ENCODE results near the gene MRPS24. TPM values are rescaled to one million over a fixed set of nuclear protein-coding genes. Genes with fewer than 3 reads are reported as not detected.
A peak's percentile ranks its signal among the peaks of the same experiment; 100 is the strongest.

MRPS24 gene
- total and polyA plus RNA-seq, 2 of the 13 experiments (the other 11 are each of a cell fraction or from before 2014, with no cell fraction given), result 135 to 162 TPM

DNA sequence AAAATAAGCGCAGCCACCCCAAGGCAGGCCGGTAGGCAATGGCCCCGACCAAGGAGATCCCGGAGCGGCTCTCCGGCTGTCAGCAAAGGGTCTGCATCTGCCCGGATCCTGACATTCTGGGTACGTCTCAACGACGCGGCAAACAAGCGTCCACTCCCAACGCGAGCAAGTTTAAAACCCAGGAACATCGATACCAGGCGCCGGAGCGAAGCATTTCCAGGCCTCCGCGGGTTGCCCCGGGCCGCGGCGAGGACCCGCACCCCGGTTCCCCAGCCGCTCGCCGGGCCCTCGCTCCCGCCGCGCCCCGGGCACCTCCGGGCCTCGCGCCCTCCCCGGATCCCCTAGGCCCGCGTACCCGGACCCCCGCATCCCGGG, 36.6 kb upstream of the MRPS24 start (continued):
- TF ChIP-seq, protein P1, sequence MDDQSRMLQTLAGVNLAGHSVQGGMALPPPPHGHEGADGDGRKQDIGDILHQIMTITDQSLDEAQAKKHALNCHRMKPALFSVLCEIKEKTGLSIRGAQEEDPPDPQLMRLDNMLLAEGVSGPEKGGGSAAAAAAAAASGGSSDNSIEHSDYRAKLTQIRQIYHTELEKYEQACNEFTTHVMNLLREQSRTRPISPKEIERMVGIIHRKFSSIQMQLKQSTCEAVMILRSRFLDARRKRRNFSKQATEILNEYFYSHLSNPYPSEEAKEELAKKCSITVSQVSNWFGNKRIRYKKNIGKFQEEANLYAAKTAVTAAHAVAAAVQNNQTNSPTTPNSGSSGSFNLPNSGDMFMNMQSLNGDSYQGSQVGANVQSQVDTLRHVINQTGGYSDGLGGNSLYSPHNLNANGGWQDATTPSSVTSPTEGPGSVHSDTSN (CRISPR knock-in tag; IDR thresholded peaks at IDR 0.05; ENCODE audit: borderline replicate concordance), result 0 out of 2 replicates have a peak, but pooled peaks have one; percentile 40
- TF ChIP-seq SRY (CRISPR knock-in tag; IDR thresholded peaks at IDR 0.05) (no peak), ZNF879 (CRISPR knock-in tag; IDR thresholded peaks at IDR 0.05) (no peak), KLF12 (CRISPR knock-in tag; IDR thresholded peaks at IDR 0.05; ENCODE audit: borderline replicate concordance) (no peak), MEIS2 (CRISPR knock-in tag; IDR thresholded peaks at IDR 0.05) (0 out of 2 replicates have a peak, but pooled peaks have one; percentile 38), MTA1 (CRISPR knock-in tag; IDR thresholded peaks at IDR 0.05; ENCODE audit: borderline replicate concordance) (no peak), ARNT2 (CRISPR knock-in tag; IDR thresholded peaks at IDR 0.05; ENCODE audit: low read depth) (peak; percentile 41), JUNB (CRISPR knock-in tag; IDR thresholded peaks at IDR 0.05; ENCODE audit: borderline replicate concordance) (no peak), JARID2 (CRISPR knock-in tag; IDR thresholded peaks at IDR 0.05; ENCODE audit: insufficient replicate concordance) (no peak), MIXL1 (CRISPR knock-in tag; IDR thresholded peaks at IDR 0.05) (no peak), ZNF326 (CRISPR knock-in tag; IDR thresholded peaks at IDR 0.05; ENCODE audit: borderline replicate concordance) (no peak), TBL1XR1 (IDR thresholded peaks at IDR 0.05; ENCODE audit: borderline replicate concordance, low read length, partially characterized antibody) (no peak), KLF9 (CRISPR knock-in tag; IDR thresholded peaks at IDR 0.05; ENCODE audit: low read depth) (no peak), AGO1 (IDR thresholded peaks at IDR 0.05; ENCODE audit: low read depth, low read length, poor library complexity, severe bottlenecking) (peak; percentile 62), KLF16 (CRISPR knock-in tag; IDR thresholded peaks at IDR 0.05) (no peak), ZNF556 (CRISPR knock-in tag; IDR thresholded peaks at IDR 0.05; ENCODE audit: borderline replicate concordance) (no peak), HHEX (CRISPR knock-in tag; IDR thresholded peaks at IDR 0.05) (no peak), GPN1 (CRISPR knock-in tag; IDR thresholded peaks at IDR 0.05; ENCODE audit: borderline replicate concordance) (no peak), FOXK1 (CRISPR knock-in tag; IDR thresholded peaks at IDR 0.05; ENCODE audit: borderline replicate concordance, low read depth) (no peak), U2AF1 (optimal IDR thresholded peaks at IDR 0.05; ENCODE audit: low read depth, low read length) (no peak), PTBP1 (IDR thresholded peaks at IDR 0.05; ENCODE audit: low read depth, low read length, poor library complexity, severe bottlenecking) (no peak)
- TF ChIP-seq, protein P2, sequence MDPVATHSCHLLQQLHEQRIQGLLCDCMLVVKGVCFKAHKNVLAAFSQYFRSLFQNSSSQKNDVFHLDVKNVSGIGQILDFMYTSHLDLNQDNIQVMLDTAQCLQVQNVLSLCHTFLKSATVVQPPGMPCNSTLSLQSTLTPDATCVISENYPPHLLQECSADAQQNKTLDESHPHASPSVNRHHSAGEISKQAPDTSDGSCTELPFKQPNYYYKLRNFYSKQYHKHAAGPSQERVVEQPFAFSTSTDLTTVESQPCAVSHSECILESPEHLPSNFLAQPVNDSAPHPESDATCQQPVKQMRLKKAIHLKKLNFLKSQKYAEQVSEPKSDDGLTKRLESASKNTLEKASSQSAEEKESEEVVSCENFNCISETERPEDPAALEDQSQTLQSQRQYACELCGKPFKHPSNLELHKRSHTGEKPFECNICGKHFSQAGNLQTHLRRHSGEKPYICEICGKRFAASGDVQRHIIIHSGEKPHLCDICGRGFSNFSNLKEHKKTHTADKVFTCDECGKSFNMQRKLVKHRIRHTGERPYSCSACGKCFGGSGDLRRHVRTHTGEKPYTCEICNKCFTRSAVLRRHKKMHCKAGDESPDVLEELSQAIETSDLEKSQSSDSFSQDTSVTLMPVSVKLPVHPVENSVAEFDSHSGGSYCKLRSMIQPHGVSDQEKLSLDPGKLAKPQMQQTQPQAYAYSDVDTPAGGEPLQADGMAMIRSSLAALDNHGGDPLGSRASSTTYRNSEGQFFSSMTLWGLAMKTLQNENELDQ (CRISPR knock-in tag; IDR thresholded peaks at IDR 0.05; ENCODE audit: borderline replicate concordance), result no peak
- TF ChIP-seq, protein P3, sequence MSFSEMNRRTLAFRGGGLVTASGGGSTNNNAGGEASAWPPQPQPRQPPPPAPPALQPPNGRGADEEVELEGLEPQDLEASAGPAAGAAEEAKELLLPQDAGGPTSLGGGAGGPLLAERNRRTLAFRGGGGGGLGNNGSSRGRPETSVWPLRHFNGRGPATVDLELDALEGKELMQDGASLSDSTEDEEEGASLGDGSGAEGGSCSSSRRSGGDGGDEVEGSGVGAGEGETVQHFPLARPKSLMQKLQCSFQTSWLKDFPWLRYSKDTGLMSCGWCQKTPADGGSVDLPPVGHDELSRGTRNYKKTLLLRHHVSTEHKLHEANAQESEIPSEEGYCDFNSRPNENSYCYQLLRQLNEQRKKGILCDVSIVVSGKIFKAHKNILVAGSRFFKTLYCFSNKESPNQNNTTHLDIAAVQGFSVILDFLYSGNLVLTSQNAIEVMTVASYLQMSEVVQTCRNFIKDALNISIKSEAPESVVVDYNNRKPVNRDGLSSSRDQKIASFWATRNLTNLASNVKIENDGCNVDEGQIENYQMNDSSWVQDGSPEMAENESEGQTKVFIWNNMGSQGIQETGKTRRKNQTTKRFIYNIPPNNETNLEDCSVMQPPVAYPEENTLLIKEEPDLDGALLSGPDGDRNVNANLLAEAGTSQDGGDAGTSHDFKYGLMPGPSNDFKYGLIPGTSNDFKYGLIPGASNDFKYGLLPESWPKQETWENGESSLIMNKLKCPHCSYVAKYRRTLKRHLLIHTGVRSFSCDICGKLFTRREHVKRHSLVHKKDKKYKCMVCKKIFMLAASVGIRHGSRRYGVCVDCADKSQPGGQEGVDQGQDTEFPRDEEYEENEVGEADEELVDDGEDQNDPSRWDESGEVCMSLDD (CRISPR knock-in tag; IDR thresholded peaks at IDR 0.05; ENCODE audit: borderline replicate concordance), result no peak
- TF ChIP-seq, protein P4, sequence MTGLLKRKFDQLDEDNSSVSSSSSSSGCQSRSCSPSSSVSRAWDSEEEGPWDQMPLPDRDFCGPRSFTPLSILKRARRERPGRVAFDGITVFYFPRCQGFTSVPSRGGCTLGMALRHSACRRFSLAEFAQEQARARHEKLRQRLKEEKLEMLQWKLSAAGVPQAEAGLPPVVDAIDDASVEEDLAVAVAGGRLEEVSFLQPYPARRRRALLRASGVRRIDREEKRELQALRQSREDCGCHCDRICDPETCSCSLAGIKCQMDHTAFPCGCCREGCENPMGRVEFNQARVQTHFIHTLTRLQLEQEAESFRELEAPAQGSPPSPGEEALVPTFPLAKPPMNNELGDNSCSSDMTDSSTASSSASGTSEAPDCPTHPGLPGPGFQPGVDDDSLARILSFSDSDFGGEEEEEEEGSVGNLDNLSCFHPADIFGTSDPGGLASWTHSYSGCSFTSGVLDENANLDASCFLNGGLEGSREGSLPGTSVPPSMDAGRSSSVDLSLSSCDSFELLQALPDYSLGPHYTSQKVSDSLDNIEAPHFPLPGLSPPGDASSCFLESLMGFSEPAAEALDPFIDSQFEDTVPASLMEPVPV (CRISPR knock-in tag; IDR thresholded peaks at IDR 0.05), result no peak

All from HepG2 (cell line).